HG03558 (cell line): ENCODE results near the gene CAMK2B.
"Not testable (repeated sequence)": the region's sequence is repeated elsewhere in the genome, so short reads cannot be mapped to it uniquely, and the experiment has no call there.

ENCODE experiments used
- ATAC-seq: cut with Tn5 transposase; IDR thresholded peaks from one replicate; pipeline ENCODE4 v1.9.1; 2021; ENCODE audit warnings: moderate number of reproducible peaks; ENCODE audit not compliant: unreplicated experiment; ENCODE audit errors: extremely low read depth

Gene CAMK2B

DNA sequence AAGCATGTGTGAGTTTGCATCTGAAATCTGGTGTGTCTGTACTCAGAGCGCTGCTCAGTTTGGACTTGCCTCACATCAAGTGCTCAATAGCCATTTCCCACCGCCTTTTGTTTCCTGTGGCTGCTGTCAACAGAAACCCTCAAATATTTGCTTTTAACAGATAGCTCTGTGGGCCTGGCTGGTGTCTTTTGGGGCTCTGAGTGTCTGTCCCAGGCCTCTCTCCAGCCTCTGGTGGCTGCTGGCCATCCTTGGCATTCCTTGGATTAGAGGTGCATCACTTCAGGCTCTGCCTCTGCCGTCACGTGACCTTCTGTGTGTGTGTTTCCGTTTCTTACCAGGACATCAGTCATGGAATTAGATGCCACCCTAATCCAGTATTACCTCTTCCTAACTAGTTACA lies 115.3 kb downstream of the CAMK2B start:
- ATAC-seq: no peak

DNA sequence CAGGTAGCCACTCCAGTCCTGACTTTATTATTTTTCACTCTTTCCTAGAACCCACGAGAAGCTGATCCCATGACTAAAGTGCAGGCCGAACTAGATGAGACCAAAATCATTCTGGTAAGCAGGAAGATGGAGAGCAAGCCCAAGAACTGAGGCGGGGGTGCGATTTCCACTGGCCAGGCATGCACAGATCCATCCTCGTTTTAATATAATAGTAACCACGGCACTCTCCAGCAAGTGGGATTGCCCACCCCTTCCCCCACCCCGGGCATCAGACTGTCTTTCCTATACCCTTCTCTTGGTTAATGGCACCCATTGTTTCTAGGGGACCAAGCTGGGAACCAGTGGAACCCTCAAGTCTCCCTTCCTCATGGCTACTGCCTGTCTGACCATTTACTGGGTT lies 117.3 kb downstream of the CAMK2B start:
- ATAC-seq: no peak

DNA sequence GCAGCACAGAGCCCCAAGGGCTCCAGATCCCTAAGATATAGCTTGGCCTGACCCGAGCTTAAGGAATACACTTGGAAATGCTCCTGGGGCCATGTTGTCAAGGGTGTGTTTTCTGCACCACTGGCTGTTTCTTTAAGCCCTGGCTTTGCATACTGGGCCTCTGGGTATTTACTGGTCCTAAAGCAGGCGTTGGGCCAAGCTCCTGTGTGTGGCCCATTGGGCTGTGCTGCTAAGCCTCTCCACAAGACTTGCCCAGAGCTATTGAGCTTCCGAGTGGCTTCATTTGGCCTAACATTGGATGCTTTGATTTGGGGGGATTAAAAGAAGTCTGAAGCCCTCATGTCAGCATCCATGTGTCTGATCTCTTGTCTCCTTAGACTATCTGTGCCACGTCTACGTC lies 119.4 kb downstream of the CAMK2B start:
- ATAC-seq: no peak

DNA sequence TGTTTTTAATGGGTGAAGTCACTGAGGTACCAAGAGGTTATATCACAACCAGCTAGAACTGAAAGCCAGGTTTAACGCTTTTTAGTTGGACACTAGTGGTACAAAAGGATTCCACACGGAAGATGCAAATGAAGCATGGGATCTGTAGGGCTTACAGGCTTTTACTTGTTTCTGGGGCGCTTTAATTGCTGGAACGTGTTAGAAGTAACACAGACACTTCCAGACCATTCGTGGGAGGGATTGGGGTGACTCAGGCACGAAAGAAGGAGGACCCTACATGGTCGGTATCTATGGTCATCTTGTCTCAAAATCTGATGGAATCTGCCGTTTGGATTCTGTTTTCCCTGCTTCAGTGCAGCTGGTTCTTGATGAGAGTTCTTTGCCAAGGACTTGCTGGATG lies 123.6 kb downstream of the CAMK2B start:
- no peak for ATAC-seq

DNA sequence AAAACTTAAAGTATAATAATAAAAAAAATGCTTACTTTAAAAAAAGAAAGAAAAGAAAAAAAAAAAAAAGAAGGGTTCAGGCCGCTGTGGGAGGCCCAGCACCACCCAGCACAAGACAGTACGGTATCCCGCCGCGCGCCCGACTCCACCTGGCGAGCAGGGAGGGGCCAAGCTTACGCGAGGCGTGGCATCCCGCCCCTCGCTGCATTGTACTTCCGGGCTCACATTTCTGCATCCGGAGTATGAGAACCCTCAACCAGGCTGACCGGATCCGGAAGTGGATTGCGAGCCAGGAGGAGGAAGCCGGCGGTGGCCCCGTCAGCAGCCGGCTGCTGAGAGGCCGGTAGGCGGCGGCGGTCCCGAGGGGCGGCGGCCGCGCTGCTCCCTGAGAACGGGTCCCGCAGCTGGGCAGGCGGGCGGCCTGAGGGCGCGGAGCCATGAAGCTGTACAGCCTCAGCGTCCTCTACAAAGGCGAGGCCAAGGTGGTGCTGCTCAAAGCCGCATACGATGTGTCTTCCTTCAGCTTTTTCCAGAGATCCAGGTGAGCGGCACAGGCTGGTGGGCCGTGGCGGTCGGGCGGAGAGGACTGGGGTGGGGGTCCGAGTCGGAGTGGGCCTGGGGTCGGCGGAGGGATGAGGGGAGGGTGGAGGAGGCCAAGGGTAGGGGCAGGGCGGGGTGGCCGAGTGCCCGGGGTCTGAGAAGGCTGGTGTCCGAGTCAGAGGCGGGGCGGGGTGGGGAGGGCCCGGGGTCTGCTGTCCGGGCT lies 124.5 kb downstream of the CAMK2B start, which contains the start of gene YKT6:
Gene YKT6, plus strand, starts transcription at position 280 of the 763 bp plus-strand sequence. Its CDS starts 158 bp downstream, at position 438.
- ATAC-seq: peak; percentile 95

DNA sequence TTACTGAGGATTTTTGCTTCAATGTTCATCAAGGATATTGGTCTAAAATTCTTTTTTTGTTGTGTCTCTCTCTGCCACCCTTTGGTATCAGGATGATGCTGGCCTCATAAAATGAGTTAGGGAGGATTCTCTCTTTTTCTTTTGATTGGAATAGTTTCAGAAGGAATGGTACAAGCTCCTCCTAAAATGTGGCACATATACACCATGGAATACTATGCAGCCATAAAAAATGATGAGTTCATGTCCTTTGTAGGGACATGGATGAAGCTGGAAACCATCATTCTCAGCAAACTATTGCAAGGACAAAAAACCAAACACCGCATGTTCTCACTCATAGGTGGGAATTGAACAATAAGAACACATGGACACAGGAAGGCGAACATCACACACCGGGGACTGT lies 125.2 kb downstream of the CAMK2B start:
- ATAC-seq: not testable (repeated sequence)

DNA sequence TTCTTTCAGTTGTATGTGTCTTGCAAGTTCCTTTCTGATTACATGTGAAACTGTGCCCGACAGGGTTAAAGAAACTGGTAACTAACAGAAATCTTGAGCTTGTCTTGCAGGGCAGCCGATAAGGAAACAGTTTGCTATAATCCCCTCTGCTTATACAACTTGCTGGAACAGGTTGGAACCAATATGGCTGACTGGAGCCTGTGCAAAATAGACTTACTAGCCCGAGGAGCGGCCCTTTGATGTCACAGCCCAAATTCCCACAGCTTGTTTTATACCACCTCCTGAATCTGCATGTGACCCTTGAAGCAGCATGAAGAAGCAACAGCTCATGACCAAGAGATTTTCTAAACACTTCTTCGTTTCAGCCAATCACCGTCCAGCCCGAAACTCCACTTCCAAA lies 127.9 kb downstream of the CAMK2B start:
- no peak for ATAC-seq

DNA sequence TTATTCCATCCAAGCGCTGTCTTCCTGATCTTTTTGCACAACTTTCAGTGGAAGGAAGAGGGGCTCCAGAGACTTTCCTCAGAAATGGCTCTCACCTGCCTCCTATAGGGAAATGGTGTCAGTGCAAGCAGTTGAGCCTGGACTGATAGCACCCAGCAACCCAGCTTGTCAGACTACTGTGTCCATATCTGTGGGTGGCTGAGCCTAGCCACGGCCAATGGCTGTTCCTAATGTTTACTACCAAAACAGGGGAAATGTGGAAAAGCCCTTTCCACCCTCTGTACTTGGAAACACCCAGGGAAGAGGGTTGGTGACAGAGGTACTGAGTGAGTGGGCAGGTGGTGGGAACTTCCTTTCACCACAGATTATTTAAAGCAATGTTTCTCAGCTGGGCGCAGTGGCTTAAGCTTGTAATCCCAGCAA lies 128.9 kb downstream of the CAMK2B start:
- ATAC-seq: no peak

DNA sequence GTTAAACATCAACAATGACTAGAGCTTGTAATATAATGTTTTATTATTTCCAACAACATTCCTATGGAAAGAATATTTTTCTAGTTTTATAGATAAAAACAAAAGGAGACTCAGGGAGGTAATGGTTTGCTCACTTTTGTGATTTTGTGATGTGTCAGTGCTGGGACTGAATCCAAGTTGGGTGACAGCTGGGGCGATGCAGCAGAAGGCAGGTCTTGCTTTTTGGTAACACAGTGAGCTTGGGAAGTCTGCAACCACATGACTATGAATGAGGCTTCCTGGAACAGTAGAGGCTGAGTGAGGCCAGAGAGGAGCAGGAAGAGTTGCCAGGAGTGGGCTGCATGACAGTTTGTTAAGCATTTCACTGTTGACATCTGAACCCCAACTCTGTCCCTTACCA lies 129.5 kb downstream of the CAMK2B start:
- ATAC-seq: no peak

DNA sequence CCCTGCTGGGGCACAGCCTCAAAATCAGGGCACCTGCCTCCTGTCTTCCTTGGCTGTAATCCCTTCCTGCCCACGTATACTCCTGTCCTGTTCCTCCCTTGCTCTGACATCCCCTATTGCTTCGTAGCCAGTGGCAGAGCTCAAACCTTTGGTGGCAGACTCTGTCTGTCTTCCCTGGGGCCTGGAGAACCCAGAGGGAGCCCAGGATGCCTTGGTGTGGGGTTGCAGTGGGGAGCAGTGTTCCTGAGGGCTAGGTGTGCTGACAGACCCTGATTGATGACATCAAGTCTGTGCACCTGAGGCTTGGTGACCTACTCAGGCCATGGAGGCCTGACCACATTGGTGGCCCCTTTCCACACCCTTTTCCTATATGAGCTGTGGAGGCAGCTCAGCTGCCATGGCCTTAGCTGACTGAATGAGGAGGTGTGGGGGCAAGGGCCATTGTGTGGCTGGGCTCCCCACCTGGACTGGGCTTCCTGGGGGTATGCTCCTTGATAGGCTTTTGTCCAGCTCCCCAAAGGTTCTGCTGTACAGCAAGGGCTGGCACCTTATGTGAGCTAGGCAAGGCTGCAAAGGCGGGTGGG lies 130.7 kb downstream of the CAMK2B start:
- no peak for ATAC-seq

DNA sequence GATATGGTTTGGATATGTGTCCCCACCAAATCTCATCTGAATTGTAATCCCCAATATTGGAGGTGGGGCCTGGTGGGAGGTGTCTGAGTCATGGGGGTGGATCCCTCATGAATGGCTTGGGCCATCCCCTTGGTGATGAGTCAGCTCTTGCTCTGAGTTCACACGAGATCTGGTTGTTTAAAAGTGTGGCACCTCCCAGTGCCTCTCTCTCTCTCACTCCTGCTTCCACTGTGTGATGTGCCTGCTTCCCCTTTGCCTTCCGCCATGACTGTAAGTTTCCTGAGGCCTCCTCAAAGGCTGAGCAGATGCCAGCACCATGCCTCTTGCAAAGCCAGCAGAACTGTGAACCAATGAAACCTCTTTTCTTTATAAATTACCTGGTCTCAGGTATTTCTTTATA lies 131.3 kb downstream of the CAMK2B start:
- ATAC-seq: no peak

DNA sequence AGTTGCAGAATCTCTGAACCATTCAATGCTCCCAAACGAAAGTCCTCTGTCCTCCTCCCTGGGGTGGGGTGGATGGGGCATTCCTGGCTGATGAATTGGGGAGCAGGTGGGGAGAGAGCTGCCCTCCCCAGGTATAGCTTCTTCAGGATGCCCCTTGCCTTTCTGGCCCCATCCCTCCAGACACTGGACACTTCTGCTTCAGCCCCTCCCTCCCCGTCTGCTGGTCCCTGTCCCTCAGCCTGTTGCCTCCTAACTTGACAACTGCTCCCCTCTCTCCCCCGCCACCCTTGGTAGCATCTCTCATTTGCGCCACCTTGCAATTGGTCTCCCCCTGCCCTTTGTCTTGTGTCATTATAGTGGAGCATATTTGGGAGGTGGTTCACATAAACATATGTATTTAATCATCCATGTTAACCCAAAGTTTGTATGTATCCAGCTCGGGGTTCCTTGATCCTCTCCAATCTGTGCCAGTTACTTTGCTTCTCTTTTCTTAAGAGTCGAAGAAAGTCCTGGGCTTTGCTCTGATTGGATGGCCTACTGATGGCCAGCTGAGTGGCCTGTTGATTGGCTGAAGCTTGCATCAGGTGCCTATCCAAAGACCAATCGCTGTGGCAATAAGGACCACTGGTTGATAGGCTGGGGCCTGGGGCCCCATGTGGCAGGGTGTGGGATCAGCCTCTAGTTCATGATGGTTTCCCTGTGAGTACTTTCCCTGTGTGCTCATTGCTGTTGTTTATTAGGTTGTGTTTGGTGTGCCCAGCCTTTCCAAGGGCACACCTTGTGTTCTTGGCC lies 132.2 kb downstream of the CAMK2B start:
- ATAC-seq: no peak

DNA sequence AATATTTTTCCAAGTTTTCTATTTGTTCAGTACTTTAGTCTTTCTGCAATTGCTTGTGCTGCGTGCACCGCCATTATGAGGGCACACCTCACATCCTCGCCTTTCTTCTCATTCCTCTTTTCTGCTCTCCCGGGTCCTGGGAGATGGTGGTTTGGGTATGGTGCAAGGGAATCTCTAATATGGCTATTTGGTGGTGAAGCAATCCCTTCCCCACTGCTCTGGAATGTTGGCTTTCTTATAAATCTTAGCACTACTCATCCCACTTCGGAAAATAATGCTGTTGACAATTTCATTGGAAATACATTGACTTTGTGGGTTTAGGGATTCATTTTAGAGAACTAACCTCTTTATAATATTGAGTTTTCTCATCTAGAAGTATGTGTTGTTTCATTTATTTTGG lies 134.2 kb downstream of the CAMK2B start:
- ATAC-seq: no peak

DNA sequence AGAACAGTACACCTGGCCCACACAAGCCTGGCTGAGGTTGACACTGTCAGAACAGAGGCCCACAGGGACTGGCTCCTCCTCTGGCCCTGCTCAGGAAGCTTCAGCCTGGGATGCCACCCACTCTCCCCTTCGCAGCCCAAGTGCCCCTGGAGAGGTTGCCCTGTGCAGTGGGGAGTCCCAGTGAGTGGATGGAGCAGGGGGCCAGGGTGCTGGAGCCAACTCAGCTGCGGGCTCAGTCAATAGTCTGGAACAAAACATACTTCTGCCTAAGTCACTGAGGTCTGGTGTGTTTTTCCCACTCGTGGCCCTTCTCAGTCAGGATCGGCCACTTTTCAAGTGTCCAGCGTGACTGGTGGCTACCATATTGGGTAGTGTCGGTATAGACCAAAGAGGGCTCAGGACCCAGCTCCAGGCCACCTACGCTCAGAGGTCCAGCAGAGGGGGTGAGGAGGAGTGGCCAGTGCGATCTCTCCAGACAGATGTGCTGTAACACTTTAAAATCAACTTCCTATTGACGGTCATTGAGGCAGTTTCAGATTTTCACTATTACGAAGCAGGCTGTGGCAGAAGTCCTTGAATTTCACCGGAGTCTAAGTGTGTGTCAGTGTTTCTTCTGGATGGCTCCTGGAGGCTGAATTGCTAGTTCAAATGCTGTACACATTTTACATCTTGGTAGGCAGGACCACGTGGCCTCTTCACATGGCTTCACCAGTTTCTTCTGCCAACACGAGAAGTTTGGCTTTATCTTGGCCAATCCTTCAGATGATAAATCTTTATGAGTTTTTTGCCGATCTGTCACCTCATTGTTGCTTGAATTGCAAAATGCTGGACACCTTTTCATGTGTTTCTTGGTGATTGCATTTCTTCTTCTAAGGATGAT lies 135.2 kb downstream of the CAMK2B start:
- no peak for ATAC-seq

DNA sequence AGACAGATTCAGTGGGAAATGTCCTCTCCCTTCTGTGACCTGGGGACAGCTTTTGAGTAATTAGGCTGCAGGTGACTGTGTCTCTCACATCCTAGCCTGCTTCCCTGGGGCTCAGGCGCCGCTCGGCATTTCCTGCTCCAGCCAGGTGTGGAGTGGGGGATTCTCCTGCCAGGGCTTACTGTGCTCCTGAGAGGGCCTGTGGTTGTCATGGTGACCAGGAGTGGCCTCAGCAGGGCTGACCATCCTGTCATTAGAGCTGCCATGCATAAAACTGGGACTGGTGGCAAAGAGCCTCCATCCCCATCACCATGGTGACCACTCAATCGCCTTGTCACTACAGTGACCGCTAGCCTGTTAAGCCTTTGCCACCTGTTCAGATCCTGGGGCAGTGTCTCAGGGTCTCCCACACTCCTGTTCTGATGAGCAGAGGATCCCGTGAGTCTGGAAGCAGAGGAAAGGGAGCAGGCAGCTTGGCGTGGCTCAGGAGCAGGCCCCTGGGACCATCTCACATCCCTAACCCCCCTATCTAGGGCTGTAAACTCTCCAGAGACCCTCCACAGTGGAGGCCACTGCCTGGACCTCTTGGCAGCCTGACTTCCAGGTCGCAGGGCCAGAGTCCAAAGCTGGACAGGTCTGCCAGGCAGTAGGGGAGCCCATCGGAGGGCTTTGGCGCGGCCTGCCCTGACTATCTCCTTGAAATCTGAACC lies 136.0 kb downstream of the CAMK2B start, which contains the start of gene GCK:
Gene GCK, minus strand, starts transcription at position 154 of the 707 bp plus-strand sequence. CDS start 486 bp downstream, outside the sequence.
- ATAC-seq: no peak

DNA sequence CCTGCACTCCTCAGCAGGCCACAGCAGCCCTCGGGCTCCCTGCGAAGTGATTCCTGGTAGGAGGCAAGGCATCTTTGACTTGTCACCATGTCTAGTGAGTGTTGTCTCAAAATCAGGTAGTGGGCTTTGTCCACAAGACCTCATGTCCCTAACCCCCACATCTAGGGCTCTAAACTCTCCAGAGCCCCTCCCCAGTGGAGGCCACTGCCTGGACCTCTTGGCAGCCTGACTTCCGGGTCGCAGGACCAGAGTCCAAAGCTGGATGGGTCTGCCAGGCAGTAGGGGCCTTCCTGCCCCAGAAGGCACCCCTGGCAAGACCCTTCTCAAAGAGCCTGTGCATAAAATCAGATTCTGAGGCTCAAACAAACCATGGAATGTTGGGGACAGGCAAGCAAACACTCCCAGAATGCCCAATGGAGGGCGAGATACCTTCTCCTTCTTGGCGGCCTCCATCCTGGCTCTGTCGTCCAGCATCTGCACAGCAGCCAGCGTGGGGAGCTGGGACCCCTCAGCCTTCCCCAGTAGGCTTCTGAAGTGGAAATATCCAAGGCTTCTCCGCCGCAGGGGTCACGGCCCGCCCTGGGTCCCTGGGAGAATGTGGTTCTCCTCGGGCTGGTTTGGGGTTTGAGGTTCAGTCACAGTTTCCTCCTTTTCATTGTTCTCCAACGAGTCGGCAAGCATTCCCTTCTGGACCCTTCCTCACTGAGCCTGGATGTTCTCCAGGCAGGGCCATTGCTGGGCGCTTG lies 136.7 kb downstream of the CAMK2B start:
- no peak for ATAC-seq

DNA sequence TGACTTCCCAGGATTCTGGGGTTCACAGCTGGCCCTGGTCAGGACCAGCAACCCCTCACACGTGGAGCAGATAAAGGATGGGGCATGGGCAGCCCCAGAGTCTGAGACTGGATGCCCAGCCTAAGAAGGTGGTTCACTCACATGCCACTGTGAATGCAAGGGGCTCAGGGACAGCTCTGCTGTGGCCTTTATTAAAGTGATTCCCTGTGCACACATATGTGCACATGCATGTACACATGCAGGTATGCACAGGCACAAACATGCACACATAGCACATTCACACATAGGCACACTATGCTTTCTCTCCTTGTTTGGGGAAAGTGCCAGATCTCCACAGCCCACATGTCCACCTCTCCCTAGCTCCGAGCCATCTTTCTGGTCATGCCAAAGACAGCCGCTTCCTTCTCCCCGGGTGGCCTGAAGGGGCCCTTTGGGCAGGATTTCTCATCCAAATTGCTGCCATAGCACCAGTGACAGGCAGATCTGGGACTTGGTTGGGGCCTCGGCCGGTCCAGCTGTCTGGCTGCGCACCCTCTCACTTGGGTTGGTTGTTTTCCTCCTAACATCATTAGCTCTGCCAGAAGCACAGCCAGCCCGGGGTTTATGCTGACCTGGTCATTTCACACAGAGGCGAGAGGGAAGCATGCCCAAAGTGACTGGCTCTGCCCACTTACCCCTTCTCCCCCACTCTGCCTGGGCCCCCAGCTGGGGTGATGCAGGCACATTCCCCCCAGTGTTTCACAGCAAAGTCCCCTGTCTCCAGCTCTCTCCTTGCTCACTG lies 137.6 kb downstream of the CAMK2B start:
- ATAC-seq: no peak

DNA sequence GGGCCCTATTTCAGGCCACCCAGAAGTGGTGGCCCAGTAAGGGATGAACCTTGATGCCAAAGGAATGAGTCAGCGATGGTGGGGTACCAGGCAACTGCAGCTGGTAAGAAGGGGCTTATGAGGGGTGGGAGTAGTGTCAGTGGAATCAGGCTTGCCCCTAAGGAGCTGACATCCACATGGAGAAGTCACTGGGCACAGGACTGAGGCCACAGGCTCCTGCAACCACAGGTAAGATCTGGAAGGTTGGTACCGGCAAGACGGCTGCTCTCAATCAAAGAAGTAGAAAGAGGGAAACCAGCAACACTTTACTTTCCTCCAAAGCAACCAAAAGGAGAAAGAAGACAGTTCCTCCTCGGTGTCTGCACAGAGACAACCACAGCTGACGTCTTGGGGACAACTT lies 138.7 kb downstream of the CAMK2B start:
- no peak for ATAC-seq
